ENCODE data around the gene LRRC3C.

GRCh38 chr17:39974433-39974832 is 46.9 kb downstream of the LRRC3C start:
- TF ChIP-seq CTCF (tag by site-specific recombination; IDR thresholded peaks at IDR 0.05) (no peak), ZNF394 (tag by site-specific recombination; IDR thresholded peaks at IDR 0.05; ENCODE audit: borderline replicate concordance) (no peak), ZXDB (tag by site-specific recombination; IDR thresholded peaks at IDR 0.05) (no peak), PRDM4 (tag by site-specific recombination; IDR thresholded peaks at IDR 0.05) (no peak), ZBTB1 (tag by site-specific recombination; IDR thresholded peaks at IDR 0.05) (no peak), ATF2 (tag by site-specific recombination; IDR thresholded peaks at IDR 0.05; ENCODE audit: low read depth) (no peak), ZNF776 (tag by site-specific recombination; IDR thresholded peaks at IDR 0.05; ENCODE audit: borderline replicate concordance) (no peak), ZNF10 (tag by site-specific recombination; IDR thresholded peaks at IDR 0.05) (no peak), PRDM10 (tag by site-specific recombination; IDR thresholded peaks at IDR 0.05) (no peak), ZNF580 (tag by site-specific recombination; IDR thresholded peaks at IDR 0.05) (no peak)
